CD4-positive, alpha-beta T cell treated with Interleukin-6 at 100 ng/mL for 8 hours (primary cell): Measurements from ENCODE around the gene TM6SF1.

Experiments used
- DNase-seq: peaks from one replicate; pipeline ENCODE4 v3.0.0-alpha.2; 2020; ENCODE audit warnings: mixed read lengths, low spot score

TM6SF1 gene

GRCh38 chr15:83174891-83175290, 67.4 kb downstream of the TM6SF1 start:
- DNase-seq, result no peak

GRCh38 chr15:83178390-83178789, 70.9 kb downstream of the TM6SF1 start:
- DNase-seq, result no peak

GRCh38 chr15:83178869-83179325, 71.5 kb downstream of the TM6SF1 start:
- DNase-seq, result no peak

- no peak for DNase-seq
Observed at GRCh38 chr15:83185561-83185960, 78.1 kb downstream of the TM6SF1 start.
